BJ (cell line): Measurements from ENCODE around the gene TSPAN4. TPM values are rescaled to one million over a fixed set of nuclear protein-coding genes. Genes with fewer than 3 reads are reported as not detected.
A peak's percentile ranks its signal among the peaks of the same experiment; 100 is the strongest.

Experiments
- CTCF ChIA-PET: fragments of 350-600 bp; formaldehyde crosslinking; extraction: SDS; loops from one replicate; lab custom pipeline; 2021; ENCODE audit warnings: antibody characterized with exemption, inconsistent platforms; lab: Yijun Ruan, JAX
- POLR2A ChIA-PET: fragments of 300-600 bp; sonication (Branson Sonifier 250); formaldehyde crosslinking; extraction: SDS; loops from one replicate; lab custom pipeline; 2021; ENCODE audit warnings: antibody characterized with exemption; lab: Charles Lee
- DNase-seq: peaks from one replicate; pipeline ENCODE4 v3.0.0-alpha.2; 2011; ENCODE audit warnings: low read depth
- H3K27me3 ChIP-seq: 2 replicates; pipeline ENCODE4 v1.6.0; 2011; ENCODE audit warnings: low read length; ENCODE audit not compliant: control insufficient read depth, insufficient read depth
- H3K36me3 ChIP-seq: 2 replicates; pipeline ENCODE4 v1.5.1; 2011; ENCODE audit warnings: low read length; ENCODE audit not compliant: control insufficient read depth, insufficient read depth
- H3K4me3 ChIP-seq: 2 replicates; pipeline ENCODE4 v1.5.1; 2011; ENCODE audit warnings: low read depth, mild to moderate bottlenecking, control low read depth, low read length
- polyA plus RNA-seq: library from polyadenylated mRNA; depleted of rRNA; stranded (reverse); fragments of >200 nt; gene quantifications from 2 replicates; pipeline ENCODE4 v1.2.3, GENCODE V29; 2011
- TF ChIP-seq, protein P1 (sequence below): IDR thresholded peaks from 2 replicates; pipeline ENCODE4 v1.5.1; 2011; ENCODE audit warnings: low read depth, mild to moderate bottlenecking, control low read depth, inconsistent platforms, low read length, moderate library complexity; ENCODE audit not compliant: insufficient read depth

TSPAN4 gene
- polyA plus RNA-seq, 1 experiment, result 295 TPM

DNA sequence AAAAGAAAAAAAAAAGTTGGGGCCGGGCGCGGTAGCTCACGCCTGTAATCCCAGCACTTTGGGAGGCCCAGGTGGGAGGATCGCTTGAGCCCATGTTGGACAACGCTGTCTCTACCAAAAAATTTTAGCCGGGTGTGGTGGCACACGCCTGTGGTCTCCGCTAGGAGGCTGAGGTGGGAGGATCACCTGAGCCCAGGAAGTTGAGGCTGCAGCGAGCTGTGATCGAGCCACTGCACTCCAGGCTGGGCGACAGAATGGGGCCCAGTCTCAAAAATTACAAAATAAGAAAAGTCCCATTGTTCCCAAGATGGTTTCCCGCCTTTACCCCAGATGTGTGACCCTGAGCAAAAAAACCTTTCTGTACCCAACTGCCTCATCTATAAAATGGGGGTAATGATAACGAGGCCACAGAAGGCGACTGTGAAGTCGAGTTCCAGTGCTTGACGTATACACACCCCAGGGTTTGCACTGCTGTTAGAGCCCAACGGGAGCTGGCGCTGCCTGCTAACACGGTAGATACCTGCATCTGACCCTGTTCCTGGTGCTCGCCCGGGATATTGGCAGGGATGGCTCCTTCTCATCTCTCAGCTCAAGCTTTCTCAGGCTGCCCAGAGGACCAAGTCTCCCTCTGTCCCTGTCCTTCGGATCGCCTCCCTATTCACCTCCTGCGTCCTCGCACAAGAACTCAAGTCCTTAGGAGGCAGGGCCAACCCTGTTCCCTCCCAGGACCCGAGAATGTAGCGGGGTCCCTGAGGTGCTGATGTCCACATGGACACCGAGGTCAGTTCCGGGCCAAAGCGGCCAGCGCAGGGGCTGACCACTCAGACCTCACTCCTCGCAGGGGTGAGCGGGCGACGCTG is 34.0 kb upstream of the TSPAN4 start:
- no peak for DNase-seq
- Histone ChIP-seq H3K36me3 (peaks cover 21% of the 10 kb centered on the region), H3K4me3 (peak overlapping the region; percentile 93), H3K27me3 (no peaks in the 10 kb centered on the region)
- CTCF ChIA-PET, result interaction anchor here (0.8 to 0.9 kb wide), 2 partner anchors 11 to 26 kb away, joined by 3 read pairs; no protein-coding TSS in a partner anchor
- TF ChIP-seq, protein P1, sequence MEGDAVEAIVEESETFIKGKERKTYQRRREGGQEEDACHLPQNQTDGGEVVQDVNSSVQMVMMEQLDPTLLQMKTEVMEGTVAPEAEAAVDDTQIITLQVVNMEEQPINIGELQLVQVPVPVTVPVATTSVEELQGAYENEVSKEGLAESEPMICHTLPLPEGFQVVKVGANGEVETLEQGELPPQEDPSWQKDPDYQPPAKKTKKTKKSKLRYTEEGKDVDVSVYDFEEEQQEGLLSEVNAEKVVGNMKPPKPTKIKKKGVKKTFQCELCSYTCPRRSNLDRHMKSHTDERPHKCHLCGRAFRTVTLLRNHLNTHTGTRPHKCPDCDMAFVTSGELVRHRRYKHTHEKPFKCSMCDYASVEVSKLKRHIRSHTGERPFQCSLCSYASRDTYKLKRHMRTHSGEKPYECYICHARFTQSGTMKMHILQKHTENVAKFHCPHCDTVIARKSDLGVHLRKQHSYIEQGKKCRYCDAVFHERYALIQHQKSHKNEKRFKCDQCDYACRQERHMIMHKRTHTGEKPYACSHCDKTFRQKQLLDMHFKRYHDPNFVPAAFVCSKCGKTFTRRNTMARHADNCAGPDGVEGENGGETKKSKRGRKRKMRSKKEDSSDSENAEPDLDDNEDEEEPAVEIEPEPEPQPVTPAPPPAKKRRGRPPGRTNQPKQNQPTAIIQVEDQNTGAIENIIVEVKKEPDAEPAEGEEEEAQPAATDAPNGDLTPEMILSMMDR, result no peak
- POLR2A ChIA-PET, result interaction anchor here (1.1 to 1.3 kb wide), 2 partner anchors 11 to 35 kb away, joined by 5 to 24 read pairs; partner anchors contain the start of gene PNPLA2

DNA sequence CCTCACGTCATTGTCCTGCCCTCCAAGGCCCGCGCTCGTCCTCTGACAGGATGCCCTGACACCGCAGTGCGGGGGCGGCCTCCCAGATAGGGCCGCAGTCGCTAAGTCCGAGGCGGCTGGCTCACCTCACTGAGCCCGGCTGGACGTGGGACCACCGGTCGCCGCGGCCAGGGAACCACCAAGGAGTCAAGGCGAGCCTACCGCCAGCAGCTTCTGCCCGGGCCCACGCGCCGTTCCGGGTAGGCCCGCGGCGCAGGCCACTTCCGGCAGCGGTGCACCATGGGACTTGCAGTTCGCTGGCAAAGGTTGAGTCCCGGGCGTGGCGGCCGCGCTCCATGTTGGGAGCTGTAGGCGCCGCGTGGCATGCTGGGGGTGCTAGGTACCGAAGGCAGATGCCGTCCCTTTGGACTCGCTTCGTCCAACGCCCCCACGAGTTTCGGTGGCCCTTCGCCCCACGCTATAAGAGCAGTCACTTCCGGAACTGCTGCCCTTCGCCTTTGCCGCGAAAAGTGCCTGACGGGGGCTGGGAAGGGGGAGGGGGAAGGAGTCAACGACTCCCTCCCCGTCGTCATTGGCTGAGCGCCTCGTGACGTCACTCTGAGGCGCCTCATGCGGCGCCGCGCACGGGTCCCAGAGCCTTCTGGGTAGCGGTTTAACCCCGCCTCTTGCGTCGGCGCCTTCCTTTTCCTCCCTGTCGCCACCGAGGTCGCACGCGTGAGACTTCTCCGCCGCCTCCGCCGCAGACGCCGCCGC is 33.2 kb upstream of the TSPAN4 start, which contains the start of gene RPLP2:
Gene RPLP2, plus strand, starts transcription at position 681 of the 753 bp plus-strand sequence. CDS start 268 bp downstream, outside the sequence.
- ChIA-PET CTCF (interaction anchor here (0.8 to 0.9 kb wide), 2 partner anchors 10 to 25 kb away, joined by 3 read pairs; no protein-coding TSS in a partner anchor), POLR2A (interaction anchor here (0.6 to 1.3 kb wide), 3 partner anchors 10 to 83 kb away, joined by 4 to 24 read pairs (median 5); partner anchors contain the start of gene PNPLA2)
- no peaks in the 10 kb centered on the region for H3K27me3 ChIP-seq
- TF ChIP-seq, protein P1, result no peak
- peak; percentile 69 for DNase-seq
- H3K4me3 ChIP-seq, result peak within 1 kb of the TSS; percentile 93
- peaks cover 23% of the 10 kb centered on the region for H3K36me3 ChIP-seq

DNA sequence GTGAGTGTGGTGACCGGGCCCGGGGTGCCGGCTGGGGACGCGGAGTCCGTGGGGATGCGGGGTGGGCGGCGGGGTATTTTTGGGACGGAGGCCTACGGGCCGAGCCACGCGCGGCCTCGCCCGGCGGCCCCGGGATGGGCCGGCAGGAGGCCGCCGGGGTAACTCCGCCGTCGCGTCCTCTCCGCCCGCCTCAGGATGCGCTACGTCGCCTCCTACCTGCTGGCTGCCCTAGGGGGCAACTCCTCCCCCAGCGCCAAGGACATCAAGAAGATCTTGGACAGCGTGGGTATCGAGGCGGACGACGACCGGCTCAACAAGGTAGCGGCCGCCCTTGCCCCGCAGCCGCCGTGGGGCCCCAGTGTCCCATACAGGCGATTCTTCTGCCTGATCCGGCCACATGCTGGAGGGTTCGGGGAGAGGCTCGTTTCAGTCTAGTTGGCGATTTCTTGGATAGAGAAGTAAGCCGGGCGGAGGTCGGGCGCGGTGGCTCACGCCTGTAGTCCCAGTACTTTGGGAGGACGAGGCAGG is 32.5 kb upstream of the TSPAN4 start:
- DNase-seq, result no peak
- H3K27me3 ChIP-seq, result no peaks in the 10 kb centered on the region
- TF ChIP-seq, protein P1, result no peak
- POLR2A ChIA-PET, result interaction anchor here (0.6 to 1.3 kb wide), 3 partner anchors 9 to 83 kb away, joined by 4 to 24 read pairs (median 5); partner anchors contain the start of gene PNPLA2
- peaks cover 23% of the 10 kb centered on the region for H3K36me3 ChIP-seq
- CTCF ChIA-PET, result no interaction called here
- H3K4me3 ChIP-seq, result peak overlapping the region; percentile 93

GRCh38 chr11:811446-812245 is 31.0 kb upstream of the TSPAN4 start:
- TF ChIP-seq, protein P1, result no peak
- ChIA-PET POLR2A (no interaction called here), CTCF (interaction anchor here (0.6 to 1.5 kb wide), 4 partner anchors 29 to 239 kb away, joined by 3 read pairs; no protein-coding TSS in a partner anchor)
- DNase-seq, result no peak
- no peaks in the 10 kb centered on the region for H3K27me3 ChIP-seq
- H3K36me3 ChIP-seq, result peaks cover 23% of the 10 kb centered on the region
- H3K4me3 ChIP-seq, result no peak overlapping the region
